Measurements from ENCODE around the gene GATM.

GATM gene

GRCh38 chr15:45386420-45386819, 8.1 kb upstream of the GATM start:
- Mint-ChIP-seq H3K4me1 (peaks cover 26% of the 10 kb centered on the region), H3K9me3 (no peaks in the 10 kb centered on the region), H3K27me3 (ENCODE audit: low read depth, poor library complexity) (peaks cover 85% of the 10 kb centered on the region), H3K27ac (no peak overlapping the region), H3K4me3 (no peak overlapping the region), H3K36me3 (ENCODE audit: low read depth) (no peaks in the 10 kb centered on the region)
- no peak for DNase-seq
- TF ChIP-seq CTCF (IDR thresholded peaks at IDR 0.05) = no peak

GRCh38 chr15:45385590-45385989, 7.2 kb upstream of the GATM start:
- DNase-seq = no peak
- no peak overlapping the region for H3K4me3 Mint-ChIP-seq
- peaks cover 26% of the 10 kb centered on the region for H3K4me1 Mint-ChIP-seq

GRCh38 chr15:45384700-45385099, 6.4 kb upstream of the GATM start:
- TF ChIP-seq CTCF (IDR thresholded peaks at IDR 0.05) = no peak
- H3K4me3 Mint-ChIP-seq = no peak overlapping the region
- H3K27me3 Mint-ChIP-seq (ENCODE audit: low read depth, poor library complexity) = peaks cover 87% of the 10 kb centered on the region
- H3K4me1 Mint-ChIP-seq = peaks cover 26% of the 10 kb centered on the region
- H3K9me3 Mint-ChIP-seq = no peaks in the 10 kb centered on the region
- H3K27ac Mint-ChIP-seq = no peak overlapping the region
- no peaks in the 10 kb centered on the region for H3K36me3 Mint-ChIP-seq (ENCODE audit: low read depth)
- DNase-seq = no peak

More at GRCh38 chr15:45385590-45385989, 7.2 kb upstream of the GATM start:
- H3K27me3 Mint-ChIP-seq (ENCODE audit: low read depth, poor library complexity) = peaks cover 86% of the 10 kb centered on the region
- no peaks in the 10 kb centered on the region for H3K36me3 Mint-ChIP-seq (ENCODE audit: low read depth)
- H3K9me3 Mint-ChIP-seq = no peaks in the 10 kb centered on the region
- no peak for TF ChIP-seq CTCF (IDR thresholded peaks at IDR 0.05)
- H3K27ac Mint-ChIP-seq = no peak overlapping the region

GRCh38 chr15:45378913-45379262, 544 bp upstream of the GATM start:
- TF ChIP-seq CTCF (IDR thresholded peaks at IDR 0.05) = no peak
- DNase-seq = no peak
- H3K4me1 Mint-ChIP-seq = peaks cover 27% of the 10 kb centered on the region
- no peak overlapping the region for H3K27ac Mint-ChIP-seq
- H3K9me3 Mint-ChIP-seq = peaks cover 4% of the 10 kb centered on the region
- peaks cover 90% of the 10 kb centered on the region for H3K27me3 Mint-ChIP-seq (ENCODE audit: low read depth, poor library complexity)
- H3K4me3 Mint-ChIP-seq = peak overlapping the region; percentile 73
- H3K36me3 Mint-ChIP-seq (ENCODE audit: low read depth) = no peaks in the 10 kb centered on the region

- Mint-ChIP-seq H3K4me1 (peaks cover 27% of the 10 kb centered on the region), H3K27me3 (ENCODE audit: low read depth, poor library complexity) (peaks cover 82% of the 10 kb centered on the region), H3K27ac (no peak overlapping the region), H3K9me3 (peaks cover 4% of the 10 kb centered on the region), H3K36me3 (ENCODE audit: low read depth) (no peaks in the 10 kb centered on the region), H3K4me3 (peak overlapping the region; percentile 85)
- DNase-seq = peak; percentile 34
- TF ChIP-seq CTCF (IDR thresholded peaks at IDR 0.05) = no peak
These were observed 665 bp downstream of the GATM start for GRCh38 chr15:45377609-45378148.

GRCh38 chr15:45376967-45377608, 1.3 kb downstream of the GATM start:
- Mint-ChIP-seq H3K4me3 (peak overlapping the region; percentile 85), H3K27ac (no peak overlapping the region), H3K4me1 (peaks cover 27% of the 10 kb centered on the region), H3K36me3 (ENCODE audit: low read depth) (no peaks in the 10 kb centered on the region), H3K9me3 (peaks cover 4% of the 10 kb centered on the region), H3K27me3 (ENCODE audit: low read depth, poor library complexity) (peaks cover 76% of the 10 kb centered on the region)
- no peak for DNase-seq
- TF ChIP-seq CTCF (IDR thresholded peaks at IDR 0.05) = no peak

All from nephron progenitor cell (in vitro differentiated cells).